Loucy (cell line): ENCODE measurements around the gene WRAP73.

Experiments
- CTCF ChIP-seq: fragments of 200-600 bp; sonication (generic); conservative IDR thresholded peaks from 2 replicates; pipeline ENCODE4 v1.5.1; 2014; ENCODE audit warnings: mild to moderate bottlenecking, antibody characterized with exemption, low read length
- EZH2phosphoT487 ChIP-seq: fragments of 200-600 bp; IDR thresholded peaks from 2 replicates; pipeline ENCODE4 v1.6.1; 2018; ENCODE audit warnings: antibody characterized with exemption, mild to moderate bottlenecking, moderate library complexity, borderline replicate concordance

- TF ChIP-seq CTCF = no peak
- TF ChIP-seq EZH2phosphoT487 = no peak
Observed at GRCh38 chr1:3663999-3664699, 14.2 kb upstream of the WRAP73 start.
